B cell (primary cell): Measurements from ENCODE around the gene FXYD7. TPM values are rescaled to one million over a fixed set of nuclear protein-coding genes. Genes with fewer than 3 reads are reported as not detected.
A peak's percentile ranks its signal among the peaks of the same experiment; 100 is the strongest.

ENCODE experiments used
- ATAC-seq: fragments of 200-7000 bp; cut with Tn5 transposase; one replicate; pipeline ENCODE4 v1.10.0; 2021; ENCODE audit warnings: low read depth, mild to moderate bottlenecking, moderate number of reproducible peaks, moderate library complexity
- CTCF ChIA-PET: fragments of 350-600 bp; sonication (Branson Sonifier 250); formaldehyde crosslinking; loops from one replicate; lab custom pipeline; 2021; ENCODE audit warnings: antibody characterized with exemption, inconsistent platforms; lab: Charles Lee
- POLR2A ChIA-PET: fragments of 350-600 bp; sonication (Branson Sonifier 250); formaldehyde crosslinking; loops from one replicate; lab custom pipeline; 2021; ENCODE audit warnings: antibody characterized with exemption; lab: Charles Lee
- DNase-seq: peaks from one replicate; pipeline ENCODE4 v3.0.0; 2013
- H2AFZ ChIP-seq: 2 replicates; pipeline ENCODE4 v1.6.1; 2012; ENCODE audit warnings: mild to moderate bottlenecking, low read depth, low read length; ENCODE audit not compliant: insufficient read depth, poor library complexity, severe bottlenecking
- H3K27ac ChIP-seq, 2 donors: 1 replicate in 1 of 2; 2 replicates in 1 of 2; pipeline ENCODE4 v1.5.1; 2012 to 2013; ENCODE audit warnings: low read length in 2 of 2, mild to moderate bottlenecking in 2 of 2, moderate library complexity in 1 of 2
- H3K27me3 ChIP-seq, 4 experiments: fragments of 200-600 bp in 1 of 4; sonication (generic) in 1 of 4; replicated peaks in 1 of 4; 1 replicate in 2 of 4; 2 replicates in 2 of 4; pipeline versions ENCODE4 v1.6.1 to v1.7.0; 2013 to 2016; ENCODE audit warnings: low read length in 3 of 4, mild to moderate bottlenecking in 2 of 4, mixed read lengths in 1 of 4, moderate library complexity in 1 of 4; ENCODE audit not compliant: insufficient read depth in 4 of 4, control insufficient read depth in 3 of 4; ENCODE audit errors: control extremely low read depth in 1 of 4
- H3K36me3 ChIP-seq, 2 experiments: replicated peaks in 1 of 2; 1 replicate in 1 of 2; 2 replicates in 1 of 2; pipeline versions ENCODE4 v1.6.1 to v1.7.1; 2013; ENCODE audit warnings: low read length in 1 of 2; ENCODE audit not compliant: insufficient read depth in 2 of 2, control insufficient read depth in 1 of 2; ENCODE audit errors: control extremely low read depth in 1 of 2, extremely low read depth in 1 of 2
- H3K4me1 ChIP-seq, 2 donors: fragments of 200-600 bp in 1 of 2; sonication (generic) in 1 of 2; 1 replicate in 1 of 2; 2 replicates in 1 of 2; pipeline versions ENCODE4 v1.5.1 to v1.6.1; 2013 to 2017; ENCODE audit warnings: low read length in 2 of 2; ENCODE audit not compliant: control insufficient read depth in 2 of 2, insufficient read depth in 2 of 2
- H3K4me2 ChIP-seq: replicated peaks from 2 replicates; pipeline ENCODE3; 2012; ENCODE audit warnings: mild to moderate bottlenecking, low read depth, low read length; ENCODE audit not compliant: poor library complexity, severe bottlenecking
- H3K4me3 ChIP-seq, 5 experiments: fragments of 200-600 bp in 1 of 5; sonication (generic) in 1 of 5; 1 replicate in 3 of 5; 2 replicates in 2 of 5; pipeline versions ENCODE4 v1.5.1 to v1.7.0; 2011 to 2016; ENCODE audit warnings: low read length in 4 of 5, mild to moderate bottlenecking in 4 of 5, low read depth in 2 of 5, control low read depth in 1 of 5, moderate library complexity in 1 of 5; ENCODE audit not compliant: insufficient read depth in 1 of 5; ENCODE audit errors: control extremely low read depth in 1 of 5, extremely low read depth in 1 of 5
- H3K79me2 ChIP-seq: fragments of 200-600 bp; sonication (generic); one replicate; pipeline ENCODE4 v1.6.0; 2016; ENCODE audit warnings: low read length; ENCODE audit not compliant: control insufficient read depth, insufficient read depth
- H3K9ac ChIP-seq: fragments of 200-600 bp; sonication (generic); 2 replicates; pipeline ENCODE4 v1.6.1; 2017; ENCODE audit warnings: mild to moderate bottlenecking, low read length, moderate library complexity
- H3K9me3 ChIP-seq, 3 donors: one replicate each; pipeline versions ENCODE4 v1.6.1 to v1.7.1; 2013; ENCODE audit warnings: low read length in 2 of 3; ENCODE audit not compliant: control insufficient read depth in 2 of 3, insufficient read depth in 1 of 3; ENCODE audit errors: control extremely low read depth in 1 of 3
- H4K20me1 ChIP-seq: 2 replicates; pipeline ENCODE4 v1.6.0; 2012; ENCODE audit warnings: mild to moderate bottlenecking, low read length; ENCODE audit not compliant: insufficient read depth, control insufficient read depth, poor library complexity, severe bottlenecking
- H3K27ac Mint-ChIP-seq: one replicate; pipeline ENCODE4 v1.8.0; 2021; ENCODE audit warnings: mixed read lengths
- H3K27me3 Mint-ChIP-seq: one replicate; pipeline ENCODE4 v1.8.0; 2021; ENCODE audit warnings: mixed read lengths
- H3K4me1 Mint-ChIP-seq: one replicate; pipeline ENCODE4 v1.8.0; 2021; ENCODE audit warnings: mixed read lengths
- H3K4me3 Mint-ChIP-seq: one replicate; pipeline ENCODE4 v1.8.0; 2021; ENCODE audit warnings: mixed read lengths
- H3K9me3 Mint-ChIP-seq: one replicate; pipeline ENCODE4 v1.8.0; 2022; ENCODE audit warnings: mixed read lengths; ENCODE audit not compliant: insufficient read depth
- CTCF ChIP-seq: fragments of 200-600 bp; IDR thresholded peaks from one replicate; pipeline ENCODE4 v1.8.0; 2022; ENCODE audit warnings: antibody characterized with exemption, mild to moderate bottlenecking
- EZH2 ChIP-seq: IDR thresholded peaks from 2 replicates; pipeline ENCODE4 v1.6.1; 2012; ENCODE audit warnings: borderline replicate concordance, low read depth, mild to moderate bottlenecking, moderate library complexity, low read length; ENCODE audit not compliant: insufficient read depth, poor library complexity, severe bottlenecking
- WGBS: methylation state at CpG from one replicate; pipeline ENCODE4 v1.1.5; 2013; ENCODE audit warnings: missing lambda C conversion rate; ENCODE audit not compliant: insufficient coverage; 5-methylcytosine and 5-hydroxymethylcytosine counted together
- intact Hi-C: fragments of 100-400 bp; cut with micrococcal nuclease; formaldehyde crosslinking; loops from one replicate; pipeline ENCODE4 v1.10.0; 2022
- polyA plus RNA-seq: library from polyadenylated mRNA; depleted of rRNA; stranded (reverse); fragments of >200 nt; gene quantifications from 2 replicates; pipeline ENCODE4 v1.2.3, GENCODE V29; 2012
- total RNA-seq, 2 donors: library from RNA; stranded (reverse); fragments of 120-200 nt in 1 of 2; gene quantifications; 1 replicate in 1 of 2; 2 replicates in 1 of 2; pipeline versions ENCODE4 v1.2.3 to v1.2.4, GENCODE V29; 2013 to 2022

FXYD7 gene
- total and polyA plus RNA-seq, 2 donors (not counting 1 experiment from before 2014, with no cell fraction given), result 3.8 to 27.4 TPM

GRCh38 chr19:35095667-35096368 lies 47.2 kb upstream of the FXYD7 start:
- Histone ChIP-seq H3K36me3 (no peaks in the 10 kb centered on the region), H2AFZ (no peak overlapping the region), H3K27ac (no peak overlapping the region), H3K4me1 (peaks cover 3 to 7% of the 10 kb centered on the region in 2 donors), H3K9ac (no peak overlapping the region), H3K27me3 (no peaks in the 10 kb centered on the region), H3K79me2 (no peaks in the 10 kb centered on the region), H3K4me3 (no peak overlapping the region), H3K4me2 (no peak overlapping the region), H3K9me3 (no peaks in the 10 kb centered on the region), H4K20me1 (no peaks in the 10 kb centered on the region)
- ChIA-PET POLR2A (no interaction called here), CTCF (interaction anchor here (1.0 kb wide), 1 partner anchor 26 kb away, joined by 3 read pairs; no protein-coding TSS in a partner anchor)
- WGBS, result 94% methylated on average over 8 of the region's 8 CpGs
- Mint-ChIP-seq H3K4me1 (no peaks in the 10 kb centered on the region), H3K27me3 (no peaks in the 10 kb centered on the region), H3K27ac (no peak overlapping the region), H3K9me3 (no peaks in the 10 kb centered on the region), H3K4me3 (no peak overlapping the region)
- ATAC-seq, result no peak
- TF ChIP-seq EZH2 (no peak), CTCF (peak; percentile 11)
- intact Hi-C loops, result no loop called here
- no peak for DNase-seq

- POLR2A ChIA-PET, result no interaction called here
- no peaks in the 10 kb centered on the region for H3K27me3 Mint-ChIP-seq
- Histone ChIP-seq H3K27me3 (no peaks in the 10 kb centered on the region), H2AFZ (no peak overlapping the region), H4K20me1 (no peaks in the 10 kb centered on the region), H3K36me3 (no peaks in the 10 kb centered on the region), H3K4me3 (no peak overlapping the region), H3K4me2 (no peak overlapping the region), H3K9ac (no peak overlapping the region), H3K4me1 (no peaks in the 10 kb centered on the region), H3K79me2 (no peaks in the 10 kb centered on the region), H3K9me3 (no peaks in the 10 kb centered on the region), H3K27ac (no peak overlapping the region)
- CTCF ChIA-PET, result interaction anchor here (0.7 to 1.9 kb wide), 5 partner anchors 9 to 54 kb away, joined by 3 to 5 read pairs (median 4); no protein-coding TSS in a partner anchor
- TF ChIP-seq CTCF, result no peak
- TF ChIP-seq EZH2, result no peak
- intact Hi-C loops, result no loop called here
- H3K9me3 Mint-ChIP-seq, result no peaks in the 10 kb centered on the region
- 91% methylated on average over 26 of the region's 29 CpGs for WGBS
- no peak overlapping the region for H3K27ac Mint-ChIP-seq
- H3K4me1 Mint-ChIP-seq, result no peaks in the 10 kb centered on the region
- no peak overlapping the region for H3K4me3 Mint-ChIP-seq
- ATAC-seq, result no peak
- no peak for DNase-seq
These were observed 44.5 kb upstream of the FXYD7 start for GRCh38 chr19:35098413-35099049.
